Right ventricle myocardium inferior (tissue), 1 donor: ENCODE measurements around the gene EDIL3. TPM values are rescaled to one million over a fixed set of nuclear protein-coding genes. Genes with fewer than 3 reads are reported as not detected.

Experiments
- ATAC-seq: fragments of 200-7000 bp; cut with Tn5 transposase; one replicate; pipeline ENCODE4 v1.9.1; 2020; ENCODE audit warnings: mild to moderate bottlenecking, moderate library complexity
- DNase-seq: peaks from one replicate; pipeline ENCODE4 v3.0.0; 2021; ENCODE audit errors: missing footprints
- intact Hi-C: fragments of 100-400 bp; cut with DNase I; formaldehyde crosslinking; loops from one replicate; pipeline ENCODE4 v1.11.0; 2022
- long read RNA-seq: library from polyadenylated mRNA; unstranded; transcript quantifications from one replicate; pipeline ENCODE4 v2.0.0, GENCODE V29; 2021
- total RNA-seq: library from RNA; stranded (reverse); fragmentation: NEBNext Ultra II Directional; extraction: Animal tissue kit (Norgen Biotek cat#: 25700); gene quantifications from one replicate; pipeline ENCODE4 v1.2.1, GENCODE V29; 2021
- donor health status: DM: no; HTN: yes; CAD: no; lungs with severe emphysema.

Gene EDIL3, protein sequence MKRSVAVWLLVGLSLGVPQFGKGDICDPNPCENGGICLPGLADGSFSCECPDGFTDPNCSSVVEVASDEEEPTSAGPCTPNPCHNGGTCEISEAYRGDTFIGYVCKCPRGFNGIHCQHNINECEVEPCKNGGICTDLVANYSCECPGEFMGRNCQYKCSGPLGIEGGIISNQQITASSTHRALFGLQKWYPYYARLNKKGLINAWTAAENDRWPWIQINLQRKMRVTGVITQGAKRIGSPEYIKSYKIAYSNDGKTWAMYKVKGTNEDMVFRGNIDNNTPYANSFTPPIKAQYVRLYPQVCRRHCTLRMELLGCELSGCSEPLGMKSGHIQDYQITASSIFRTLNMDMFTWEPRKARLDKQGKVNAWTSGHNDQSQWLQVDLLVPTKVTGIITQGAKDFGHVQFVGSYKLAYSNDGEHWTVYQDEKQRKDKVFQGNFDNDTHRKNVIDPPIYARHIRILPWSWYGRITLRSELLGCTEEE
- total RNA-seq: 1.7 TPM
- long read RNA-seq, full-length matches to known transcripts: 1 of 1 reads
- long read RNA-seq, partial matches to known transcripts: 0 of 1 reads
- long read RNA-seq, other reads (novel, unspliced or antisense): 0 of 1 reads

DNA sequence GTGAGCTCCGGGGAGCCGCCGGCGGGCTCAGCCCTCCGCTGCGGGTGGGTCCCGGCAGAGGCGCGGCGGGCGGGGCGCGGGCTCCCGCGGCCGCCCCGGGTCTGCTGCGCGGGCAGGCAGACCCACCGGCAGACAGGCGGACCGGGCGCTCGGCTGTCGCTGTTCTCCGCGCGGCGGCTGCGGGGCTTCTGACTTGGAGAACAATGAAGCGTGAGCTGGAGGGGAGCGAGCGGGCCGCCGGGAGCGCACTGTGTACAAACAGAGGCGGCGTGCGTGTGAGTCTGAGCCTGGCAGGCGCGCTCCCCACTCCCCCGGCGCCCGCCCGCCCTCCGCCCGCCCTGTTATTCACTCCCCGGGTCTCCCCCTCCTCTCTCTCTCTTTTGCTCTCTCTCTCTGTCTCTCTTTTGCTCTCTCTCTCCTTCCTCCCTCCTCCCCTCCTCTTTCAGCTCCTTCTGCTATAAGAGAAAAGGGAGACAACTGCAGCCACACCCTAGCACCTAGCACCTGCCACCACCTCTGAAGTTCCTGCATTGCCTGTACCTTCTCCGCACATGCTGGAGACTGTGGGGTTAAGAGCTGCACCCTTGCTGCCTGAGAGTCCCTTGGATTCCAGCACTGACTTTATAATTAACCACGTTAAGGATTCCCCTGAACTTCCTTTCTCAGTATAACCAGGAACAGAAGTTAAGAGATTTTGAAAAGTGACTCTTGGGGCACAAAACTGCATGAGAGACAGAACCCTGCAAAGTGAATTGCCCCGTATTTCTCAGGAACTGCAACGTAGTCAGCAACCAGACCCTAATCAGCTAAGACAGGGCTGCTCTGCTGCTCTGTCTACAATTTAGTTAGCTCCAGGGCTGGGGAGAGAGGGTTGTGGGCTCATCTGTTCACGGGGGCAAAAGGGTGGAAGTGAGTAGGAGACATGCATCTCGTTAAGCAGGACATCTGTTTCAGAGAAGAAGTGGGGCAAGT, at the start of gene EDIL3:
EDIL3 (minus strand) TSS at position 277 of the 972 bp plus-strand sequence. CDS start 506 bp downstream, outside the sequence.
- intact Hi-C loops: no loop called here
- DNase-seq (peak; percentile 63), ATAC-seq (peak; percentile 31)

DNA sequence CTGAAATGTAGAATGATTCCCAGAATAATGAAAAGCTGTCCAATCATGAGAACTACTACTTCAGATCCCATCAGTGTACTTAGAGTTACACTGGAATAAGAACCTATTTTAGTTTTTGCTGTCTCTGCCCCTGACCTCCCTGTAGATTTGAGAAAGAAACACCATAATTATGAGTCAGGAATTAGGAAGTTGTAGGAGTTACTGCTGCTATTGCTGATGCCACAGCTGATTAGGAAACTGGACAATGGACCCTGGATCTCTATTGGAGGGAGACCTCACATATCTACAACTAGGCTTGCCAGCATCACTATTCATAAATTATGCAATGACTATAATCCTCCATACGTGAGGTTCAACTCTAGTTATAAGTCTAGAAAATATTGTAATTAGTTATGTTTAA, 48.8 kb upstream of the EDIL3 start:
- intact Hi-C loops: no loop called here

DNA sequence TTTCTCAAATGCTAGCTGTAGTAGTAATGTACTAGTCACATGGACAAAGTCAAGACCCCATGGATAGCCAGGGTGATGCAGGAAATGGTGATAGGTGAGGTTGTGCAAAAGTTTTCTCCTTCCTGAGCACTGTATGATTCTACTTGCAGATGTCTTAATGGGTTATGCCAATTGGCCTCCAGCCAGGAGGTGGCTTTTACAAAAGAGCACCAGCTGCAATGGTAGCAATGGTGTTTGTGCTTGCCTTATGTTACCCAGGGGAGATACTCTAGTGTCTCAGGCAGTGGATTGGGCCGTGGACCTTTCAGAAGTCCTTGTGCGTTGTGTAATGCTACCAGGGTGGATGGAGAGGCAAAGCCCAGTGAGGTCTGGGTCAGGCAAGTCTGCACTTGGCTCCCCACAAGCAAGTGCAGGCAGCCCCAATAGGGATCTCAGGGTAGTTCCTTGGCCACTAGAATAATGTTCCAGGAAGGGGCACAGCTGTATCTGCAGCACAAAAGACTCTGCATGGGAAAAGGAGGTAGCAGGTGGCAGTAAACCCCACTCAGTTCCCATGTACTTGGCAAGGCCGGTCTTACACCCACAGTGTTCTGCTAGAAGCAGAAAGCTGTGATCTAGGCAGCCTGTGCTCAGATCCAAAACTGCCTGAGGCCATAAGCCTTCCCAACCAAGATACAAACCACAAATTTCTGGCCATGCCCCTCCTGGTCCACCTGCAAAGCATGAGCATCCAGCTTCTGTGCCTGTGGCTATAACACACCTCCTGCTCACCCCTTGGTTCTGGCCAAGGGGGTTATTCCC, 46.4 kb upstream of the EDIL3 start:
- DNase-seq (no peak), ATAC-seq (no peak)
- intact Hi-C loops: no loop called here

More for the DNA sequence above, 48.8 kb upstream of the EDIL3 start:
- no peak for DNase-seq
- no peak for ATAC-seq

DNA sequence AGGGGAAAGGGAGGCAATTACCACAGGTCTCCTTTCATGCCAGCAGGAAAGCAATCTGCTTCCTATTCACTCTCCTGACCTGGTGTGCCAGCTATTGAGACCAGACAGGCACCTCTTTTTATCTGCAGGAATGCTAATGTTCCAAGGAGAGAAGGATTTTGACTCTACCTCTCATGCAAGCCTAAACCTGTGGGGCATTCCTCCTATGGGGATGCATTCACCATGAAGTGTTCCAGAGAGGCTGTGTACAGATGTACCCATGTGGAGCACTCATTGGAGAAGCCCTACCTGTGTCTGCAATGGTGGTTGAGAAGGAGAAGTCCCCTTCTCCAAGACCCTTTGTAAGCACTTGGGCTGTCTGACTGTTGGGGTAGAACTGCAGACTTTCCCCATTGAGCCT, 45.4 kb upstream of the EDIL3 start:
- intact Hi-C loops: no loop called here
- ATAC-seq (no peak), DNase-seq (no peak)

DNA sequence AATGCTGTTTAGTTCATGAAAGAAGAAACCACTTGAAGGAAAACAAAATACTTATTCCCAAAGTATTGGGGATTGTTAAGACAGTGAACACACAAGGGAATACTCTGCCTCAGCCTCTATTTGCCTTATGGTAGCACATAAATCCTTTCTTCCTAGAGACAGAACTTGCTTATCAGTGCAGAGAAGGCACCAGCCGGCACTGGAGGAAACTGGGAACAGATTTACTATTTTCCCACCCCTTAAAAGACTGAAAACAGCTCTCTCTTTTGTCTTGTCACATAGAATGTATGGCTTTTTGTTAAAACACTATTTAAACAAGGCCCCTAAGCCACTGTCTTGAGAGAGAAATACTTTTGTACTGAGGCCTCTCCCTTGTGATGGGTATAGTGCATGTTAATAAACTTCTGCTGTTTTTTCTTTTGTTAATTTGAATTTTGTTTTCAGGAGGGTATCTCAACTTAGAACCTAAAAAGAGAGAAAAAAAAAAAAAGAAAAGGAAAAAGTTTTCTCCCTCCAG, 40.7 kb upstream of the EDIL3 start:
- intact Hi-C loops: no loop called here
- no peak for DNase-seq
- no peak for ATAC-seq

DNA sequence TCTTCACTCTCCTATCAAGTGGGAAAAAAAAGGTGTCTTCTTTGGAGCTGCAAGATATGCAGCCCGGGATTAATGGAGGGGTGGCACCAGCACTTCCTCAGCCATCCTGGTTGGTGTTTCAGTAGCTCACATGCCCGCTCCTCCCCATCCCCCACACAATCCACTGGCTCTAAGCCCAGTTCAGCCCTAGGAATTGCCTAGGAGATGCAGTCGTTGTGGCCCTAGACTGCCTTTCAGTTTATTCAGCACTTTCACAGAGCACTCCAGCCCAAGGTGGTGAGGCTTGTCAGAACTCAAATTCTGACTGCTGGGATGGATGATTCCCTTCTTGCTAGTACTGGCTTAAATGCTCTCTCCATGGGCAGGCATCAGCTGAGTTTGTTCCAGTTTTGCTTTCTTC, 35.1 kb upstream of the EDIL3 start:
- ATAC-seq: no peak
- intact Hi-C loops: no loop called here
- no peak for DNase-seq

DNA sequence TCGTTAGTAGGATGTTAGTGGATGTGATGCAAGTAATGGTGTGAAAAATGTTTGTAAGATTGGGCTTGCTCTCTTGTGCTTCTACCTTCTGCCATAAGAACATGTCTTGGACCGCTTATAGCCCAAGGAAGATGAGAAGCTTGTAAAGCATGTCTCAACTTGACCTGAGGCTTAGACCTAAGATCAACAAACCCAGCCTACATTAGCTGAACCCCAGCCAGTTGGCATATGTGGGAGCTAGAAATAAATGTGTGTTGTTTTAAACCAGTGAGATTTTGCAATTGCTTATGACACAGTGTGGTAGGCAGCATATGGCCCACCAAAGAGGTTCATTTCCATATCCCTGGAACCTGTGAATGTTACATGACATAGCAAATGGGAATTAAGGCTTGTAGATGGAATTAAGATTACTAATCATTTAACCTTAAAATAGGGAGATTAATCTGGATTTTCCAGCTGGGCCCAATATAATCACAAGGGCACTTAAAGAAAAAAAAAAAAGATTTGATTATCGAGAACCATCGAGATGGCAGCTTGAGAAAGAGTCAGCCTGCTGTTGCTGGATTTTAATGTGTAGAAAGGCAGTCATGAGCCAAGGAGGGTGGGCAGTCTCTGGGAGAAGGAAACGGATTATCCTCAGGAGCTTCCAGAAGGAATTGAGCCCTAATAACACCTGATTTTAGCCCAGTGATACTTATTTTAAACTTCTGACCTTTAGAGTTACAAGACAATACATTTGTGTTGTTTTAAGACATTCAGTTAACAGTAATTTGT, 27.3 kb upstream of the EDIL3 start:
- ATAC-seq (no peak), DNase-seq (no peak)
- intact Hi-C loops: no loop called here

DNA sequence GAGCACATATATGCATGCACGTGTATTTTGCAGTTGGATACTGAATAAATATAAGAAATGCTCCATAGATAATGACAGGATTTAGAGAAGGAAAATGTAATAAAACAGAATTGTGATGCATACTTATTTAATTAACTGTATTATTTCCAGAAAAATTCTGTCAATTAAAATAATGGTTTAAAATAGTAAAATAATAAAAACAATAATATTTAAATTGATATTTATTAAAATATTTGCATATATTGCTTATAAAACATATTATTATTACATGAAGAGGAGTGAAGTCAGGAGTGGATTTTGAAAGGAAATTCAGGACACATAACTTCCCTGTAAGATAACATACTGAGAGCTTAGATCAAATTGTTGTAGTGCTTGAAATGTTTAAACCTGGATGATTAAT, 21.4 kb upstream of the EDIL3 start:
- DNase-seq (no peak), ATAC-seq (no peak)
- intact Hi-C loops: no loop called here

DNA sequence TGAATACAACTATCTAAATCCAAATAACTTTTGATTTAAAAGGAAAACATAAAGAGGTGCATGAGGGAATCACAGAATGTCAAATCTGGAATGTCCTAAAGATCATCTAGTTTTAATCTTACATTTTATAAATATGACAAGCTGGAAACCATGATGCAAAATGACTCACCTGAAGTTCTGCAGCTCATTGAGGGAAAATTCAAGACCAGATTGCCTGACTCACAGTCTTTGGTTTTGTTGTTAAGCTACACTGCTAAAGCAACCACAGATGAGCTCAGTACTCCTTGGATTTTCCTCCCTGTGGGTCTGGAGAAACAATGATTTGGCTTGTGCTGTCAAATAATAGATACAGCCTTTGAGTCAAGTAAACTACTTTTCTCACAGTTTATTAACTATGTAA, 19.1 kb upstream of the EDIL3 start:
- DNase-seq (no peak), ATAC-seq (no peak)
- intact Hi-C loops: no loop called here

DNA sequence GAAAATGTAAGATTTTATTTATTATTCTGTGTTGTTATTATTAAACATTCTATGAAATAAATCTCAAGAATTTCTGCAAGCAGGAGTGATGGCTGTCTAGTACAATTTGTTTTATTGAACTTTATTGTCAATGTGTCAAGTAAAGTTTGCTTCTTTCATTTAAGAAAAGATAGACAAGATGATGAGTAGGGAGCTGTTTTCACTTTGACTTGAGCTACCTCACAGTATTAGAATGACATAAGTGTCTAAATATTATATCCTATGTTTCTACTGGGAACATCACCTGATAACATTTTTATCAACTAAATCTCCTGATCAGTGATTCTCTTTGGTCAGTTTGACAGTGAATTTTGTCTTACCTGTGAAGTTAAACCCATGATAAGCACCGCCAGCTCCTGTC, 12.7 kb upstream of the EDIL3 start:
- DNase-seq (no peak), ATAC-seq (no peak)
- intact Hi-C loops: no loop called here

DNA sequence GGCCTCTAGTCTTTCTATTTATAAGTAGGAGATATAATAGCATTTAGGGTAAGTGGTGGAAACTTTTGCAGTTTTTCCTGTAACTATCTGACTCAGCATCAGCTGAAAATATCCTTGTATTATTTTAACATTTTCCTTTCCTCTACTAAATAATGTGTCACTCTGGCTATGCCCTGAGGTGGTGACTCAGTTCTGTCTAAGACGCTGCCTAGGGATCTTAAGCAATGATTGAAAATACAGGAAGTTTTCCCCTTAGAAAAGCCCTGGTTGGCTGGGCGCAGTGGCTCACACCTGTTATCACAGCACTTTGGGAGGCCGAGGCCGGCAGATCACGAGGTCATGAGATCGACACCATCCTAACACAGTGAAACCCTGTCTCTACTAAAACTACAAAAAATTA, 9.3 kb upstream of the EDIL3 start:
- intact Hi-C loops: no loop called here

DNA sequence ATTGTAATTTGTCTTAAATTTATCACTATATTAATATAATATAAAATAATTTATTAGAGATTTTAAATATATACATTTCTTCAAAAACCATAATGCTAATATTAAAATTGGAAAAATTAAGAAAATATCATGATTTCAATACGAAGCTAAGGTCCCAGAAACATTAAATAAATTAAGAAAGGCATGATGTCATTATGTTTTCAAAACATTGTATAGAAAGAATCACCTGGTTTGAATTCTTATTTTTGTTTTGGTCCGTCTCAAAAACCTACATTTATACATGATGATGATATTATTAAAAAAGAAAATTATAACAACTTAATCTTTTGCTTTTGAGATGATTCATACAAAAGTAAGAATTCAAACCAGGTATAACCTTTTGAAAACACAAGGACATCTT, 8.2 kb upstream of the EDIL3 start:
- no peak for DNase-seq
- intact Hi-C loops: no loop called here
- no peak for ATAC-seq

More for the DNA sequence above, 9.3 kb upstream of the EDIL3 start:
- no peak for ATAC-seq
- DNase-seq: no peak

DNA sequence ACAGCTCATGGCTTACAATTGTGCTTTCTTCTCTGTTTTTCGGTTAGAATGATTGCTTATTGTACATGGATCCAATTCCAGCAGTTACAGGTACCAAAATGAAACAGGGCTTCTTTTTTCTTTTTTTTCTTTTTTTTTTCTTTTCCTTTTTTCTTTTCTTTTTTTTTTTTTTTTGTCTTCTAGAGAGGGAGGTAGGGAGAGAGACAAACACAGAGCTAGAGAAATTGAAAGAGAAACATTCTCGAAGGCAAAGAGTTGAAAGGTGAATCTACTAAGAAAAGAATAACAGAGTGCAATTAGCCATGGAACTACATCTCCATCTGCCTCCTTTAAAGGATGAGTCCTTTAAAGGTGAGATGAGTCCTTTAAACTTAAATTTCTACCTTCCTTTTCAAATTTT, 1.0 kb upstream of the EDIL3 start:
- intact Hi-C loops: no loop called here
- ATAC-seq (no peak), DNase-seq (no peak)

DNA sequence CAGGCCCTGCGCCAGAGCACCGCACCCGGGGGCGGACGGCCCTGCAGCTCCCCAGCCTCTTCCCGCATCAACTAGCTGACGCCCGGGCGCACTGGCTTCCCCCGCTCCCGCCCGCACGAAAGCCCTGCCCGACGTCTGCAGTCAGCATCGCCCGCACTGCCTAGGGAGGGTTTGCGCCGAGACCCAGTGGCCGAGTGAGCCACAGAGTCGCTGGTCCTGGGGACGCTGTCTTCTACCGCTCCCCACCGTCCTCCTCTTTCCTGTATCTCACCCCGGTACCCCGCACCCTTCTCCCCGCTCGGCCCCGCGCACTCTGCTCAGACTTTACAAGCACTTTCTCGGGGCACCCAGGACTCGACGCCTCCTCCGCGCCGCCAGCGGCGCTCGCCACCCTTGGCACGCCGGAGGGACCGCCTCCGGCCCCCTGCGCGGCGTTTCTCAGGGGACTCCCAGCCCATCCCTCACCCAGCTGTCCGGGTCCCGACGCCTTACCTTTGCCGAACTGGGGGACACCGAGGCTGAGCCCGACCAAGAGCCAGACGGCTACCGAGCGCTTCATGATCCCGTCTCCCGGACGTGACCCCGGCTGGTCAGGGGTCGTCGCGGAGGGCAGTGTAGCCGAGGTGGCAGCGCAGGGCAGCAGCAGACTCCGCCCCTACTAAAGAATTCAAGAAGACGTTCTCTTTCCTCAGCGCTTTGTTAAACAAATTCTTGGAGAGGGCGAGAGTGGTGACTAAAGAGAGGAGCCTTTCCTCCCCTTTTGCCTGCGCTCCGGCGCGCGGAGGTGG, 670 bp downstream of the EDIL3 start:
- peak; percentile 40 for ATAC-seq
- intact Hi-C loops: no loop called here
- peak; percentile 68 for DNase-seq

DNA sequence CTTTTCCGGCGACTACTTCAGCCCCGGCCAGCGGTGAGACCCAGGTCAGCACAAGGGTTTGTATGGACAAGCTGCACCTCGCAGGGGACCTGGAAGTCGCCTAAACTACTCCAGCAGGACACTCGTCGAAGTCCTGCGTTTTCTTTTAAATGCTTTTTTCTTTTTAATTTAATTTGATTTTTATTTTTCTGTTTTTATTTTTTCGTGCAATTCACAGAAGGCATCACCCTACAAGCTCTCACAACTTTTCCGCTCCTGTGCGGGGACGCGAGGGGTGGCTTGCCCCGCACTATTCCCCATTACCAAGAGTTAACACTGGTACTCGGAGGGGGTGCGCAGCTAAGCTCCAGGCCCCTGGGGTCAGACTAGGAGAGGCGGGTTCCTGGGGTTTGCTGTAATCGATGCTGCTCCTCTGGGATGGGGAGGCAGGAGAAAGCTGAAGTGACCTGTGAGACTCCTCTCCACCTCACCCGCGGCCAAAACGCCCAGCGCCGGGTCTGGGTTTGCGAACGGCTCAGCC, 1.3 kb downstream of the EDIL3 start:
- DNase-seq (no peak), ATAC-seq (no peak)
- intact Hi-C loops: no loop called here

DNA sequence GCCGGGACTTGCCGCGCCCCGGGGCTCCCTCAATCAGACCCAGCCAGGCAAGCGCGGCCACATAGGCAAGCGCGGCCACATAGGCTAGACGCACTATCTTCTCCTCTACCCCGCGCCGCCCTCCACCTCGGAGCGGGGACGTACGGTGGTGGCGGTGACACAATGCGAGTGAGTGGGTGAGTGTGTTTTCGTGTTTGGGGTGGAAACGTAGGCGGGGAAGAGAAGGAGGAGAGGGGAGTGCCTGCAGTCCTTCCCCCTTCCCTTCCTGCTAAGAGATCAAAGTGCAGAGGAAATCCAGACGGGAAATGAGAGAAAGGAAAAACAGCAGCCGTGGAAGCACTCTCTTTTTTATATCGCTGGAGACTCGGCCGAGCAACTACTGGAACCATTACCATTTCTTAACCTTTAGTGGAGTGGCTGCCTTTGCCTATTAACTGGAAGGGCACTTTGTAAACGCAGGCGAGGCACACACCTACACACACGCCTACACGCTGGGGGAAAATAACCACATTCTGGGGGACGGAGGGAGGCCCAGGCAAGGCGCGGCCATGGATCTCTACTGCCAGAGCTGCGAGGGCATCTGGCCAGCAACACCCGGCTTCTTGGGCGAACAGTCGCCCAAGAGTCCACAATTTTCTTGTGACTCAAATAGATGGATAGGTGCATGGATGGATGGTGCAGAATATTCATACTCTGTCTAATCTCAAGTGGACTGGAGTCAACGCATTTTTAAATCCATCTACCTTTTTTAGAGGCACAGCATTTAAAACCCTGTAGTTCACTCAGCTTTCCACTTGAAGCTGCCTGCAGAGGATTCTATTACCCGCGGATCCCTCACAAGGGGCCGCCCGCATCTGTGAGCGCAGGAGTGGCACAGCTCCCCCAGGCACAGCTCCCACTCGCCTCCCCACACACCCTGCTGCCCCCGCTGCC, 2.1 kb downstream of the EDIL3 start:
- DNase-seq: peak; percentile 65
- intact Hi-C loops: no loop called here
- ATAC-seq: peak; percentile 65
